Panc1 (cell line): ENCODE measurements around the gene SGIP1. TPM values are rescaled to one million over a fixed set of nuclear protein-coding genes. Genes with fewer than 3 reads are reported as not detected.

Experiments
- ATAC-seq: fragments of 200-7000 bp; cut with Tn5 transposase; 2 replicates; pipeline ENCODE4 v1.9.1; 2020; ENCODE audit warnings: mild to moderate bottlenecking, moderate library complexity
- BruUV-seq: library from RNA; stranded (reverse); fragments of 400-500 nt; replicated peaks from 2 replicates; lab custom pipeline; 2021; lab: Mats Ljungman, UMichigan
- CTCF ChIA-PET: fragments of 300-600 bp; sonication (Branson Sonifier 250); formaldehyde crosslinking; loops from one replicate; lab custom pipeline; 2022; ENCODE audit warnings: antibody characterized with exemption; lab: Charles Lee
- POLR2A ChIA-PET: fragments of 300-600 bp; sonication (Branson Sonifier 250); formaldehyde crosslinking; loops from one replicate; lab custom pipeline; 2022; ENCODE audit warnings: antibody characterized with exemption; lab: Charles Lee
- DNase-seq: peaks from one replicate; pipeline ENCODE4 v3.0.0-alpha.2; 2010; ENCODE audit warnings: low read depth, low spot score
- H3K27ac ChIP-seq: 2 replicates; pipeline ENCODE4 v1.5.1; 2011; ENCODE audit warnings: mild to moderate bottlenecking, low read length, inconsistent platforms
- H3K27me3 ChIP-seq: fragments of 200-500 bp; sonication (Bioruptor generic); 2 replicates; pipeline ENCODE4 v1.6.0; 2014; ENCODE audit warnings: low read length, inconsistent platforms; ENCODE audit not compliant: control insufficient read depth, insufficient read depth
- H3K36me3 ChIP-seq: fragments of 200-500 bp; sonication (Bioruptor generic); 2 replicates; pipeline ENCODE4 v1.5.1; 2014; ENCODE audit warnings: inconsistent platforms, mild to moderate bottlenecking, low read length, moderate library complexity; ENCODE audit not compliant: control insufficient read depth, insufficient read depth
- H3K4me1 ChIP-seq: 2 replicates; pipeline ENCODE4 v1.5.1; 2011; ENCODE audit warnings: inconsistent platforms, mild to moderate bottlenecking, low read length, moderate library complexity; ENCODE audit not compliant: control insufficient read depth, insufficient read depth
- H3K4me3 ChIP-seq, 2 experiments: 2 replicates each; pipeline ENCODE4 v1.5.1; 2011 to 2012; ENCODE audit warnings: low read depth in 2 of 2, low read length in 2 of 2, mild to moderate bottlenecking in 2 of 2, inconsistent platforms in 1 of 2, moderate library complexity in 1 of 2
- H3K9me3 ChIP-seq: fragments of 200-500 bp; sonication (Bioruptor generic); 2 replicates; pipeline ENCODE4 v1.5.1; 2014; ENCODE audit warnings: low read depth, mild to moderate bottlenecking, inconsistent platforms, low read length, moderate library complexity; ENCODE audit not compliant: control insufficient read depth, insufficient read depth
- POLR2AphosphoS5 ChIP-seq: IDR thresholded peaks from 2 replicates; pipeline ENCODE4 v1.6.1; 2012; ENCODE audit warnings: mild to moderate bottlenecking, low read depth, low read length, moderate library complexity
- SIN3A ChIP-seq: IDR thresholded peaks from 2 replicates; pipeline ENCODE4 v1.6.1; 2012; ENCODE audit warnings: low read depth, mild to moderate bottlenecking, low read length, moderate library complexity, borderline replicate concordance; ENCODE audit not compliant: insufficient read depth
- TCF7L2 ChIP-seq: IDR thresholded peaks from 2 replicates; pipeline ENCODE4 v1.6.1; 2011; ENCODE audit warnings: mild to moderate bottlenecking, low read depth, low read length, inconsistent platforms
- in situ Hi-C: cut with HindIII; loops from 2 replicates; pipeline ENCODE4 v1.10.0; 2016; ENCODE audit warnings: low sequenced_read_pairs, low pct_unique_long_range_greater_than_20kb
- intact Hi-C: fragments of 100-400 bp; cut with micrococcal nuclease; formaldehyde crosslinking; loops from one replicate; pipeline ENCODE4 v1.10.0; 2022; ENCODE audit not compliant: unreplicated experiment
- total RNA-seq: library from RNA; stranded (reverse); gene quantifications from one replicate; pipeline ENCODE4 v1.2.1, GENCODE V29; 2021; ENCODE audit not compliant: unreplicated experiment
- TF ChIP-seq, protein P1 (sequence below): fragments of 450-650 bp; IDR thresholded peaks from 2 replicates; pipeline ENCODE4 v1.5.1; 2017; ENCODE audit warnings: mild to moderate bottlenecking
- TF ChIP-seq, protein P2 (sequence below), 2 experiments: IDR thresholded peaks; 2 replicates each; pipeline ENCODE4 v1.6.1; 2011 to 2012; ENCODE audit warnings: low read depth in 2 of 2, control low read depth in 1 of 2, low read length in 1 of 2, mild to moderate bottlenecking in 1 of 2, moderate library complexity in 1 of 2; ENCODE audit not compliant: insufficient read depth in 1 of 2

The SGIP1 gene
- total RNA-seq, 1 experiment from 2014 or later: 1.6 TPM

DNA sequence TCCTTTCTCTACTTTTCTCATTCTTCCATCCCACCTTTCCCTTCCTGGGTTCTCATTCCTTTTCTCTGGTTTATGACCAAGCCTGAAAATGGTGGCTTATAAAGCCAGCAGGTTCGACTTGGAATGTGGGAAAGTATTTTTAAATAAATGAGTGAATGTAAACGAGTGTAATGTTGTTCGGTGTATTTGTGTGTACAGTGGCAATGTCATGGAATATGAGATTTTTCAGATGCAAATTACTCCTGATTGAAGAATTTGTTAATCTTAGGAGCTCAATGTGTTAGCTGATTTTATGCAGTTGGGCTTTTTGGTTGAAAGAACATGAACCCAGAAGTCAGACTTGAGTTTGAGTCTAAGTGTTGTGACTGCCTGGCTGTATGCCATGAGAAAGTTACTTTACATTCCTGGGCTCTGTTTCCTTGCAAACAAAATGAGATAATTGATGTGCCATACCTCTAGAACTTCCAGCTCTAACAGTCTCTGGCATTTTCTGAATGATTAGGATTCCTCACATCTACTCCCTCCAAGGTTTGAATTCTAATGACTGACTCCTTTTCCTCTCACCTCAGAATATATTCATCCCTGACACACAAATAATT is 6.6 kb downstream of the SGIP1 start:
- no peaks in the 10 kb centered on the region for H3K36me3 ChIP-seq
- ChIA-PET CTCF (no interaction called here), POLR2A (no interaction called here)
- no peak overlapping the region for H3K27ac ChIP-seq
- no TSS peak for BruUV-seq
- no peak overlapping the region for H3K4me3 ChIP-seq
- intact Hi-C loops (no loop called here), in situ Hi-C loops (no loop called here)
- ATAC-seq: no peak
- H3K9me3 ChIP-seq: no peaks in the 10 kb centered on the region
- H3K4me1 ChIP-seq: no peaks in the 10 kb centered on the region
- TF ChIP-seq, protein P1, sequence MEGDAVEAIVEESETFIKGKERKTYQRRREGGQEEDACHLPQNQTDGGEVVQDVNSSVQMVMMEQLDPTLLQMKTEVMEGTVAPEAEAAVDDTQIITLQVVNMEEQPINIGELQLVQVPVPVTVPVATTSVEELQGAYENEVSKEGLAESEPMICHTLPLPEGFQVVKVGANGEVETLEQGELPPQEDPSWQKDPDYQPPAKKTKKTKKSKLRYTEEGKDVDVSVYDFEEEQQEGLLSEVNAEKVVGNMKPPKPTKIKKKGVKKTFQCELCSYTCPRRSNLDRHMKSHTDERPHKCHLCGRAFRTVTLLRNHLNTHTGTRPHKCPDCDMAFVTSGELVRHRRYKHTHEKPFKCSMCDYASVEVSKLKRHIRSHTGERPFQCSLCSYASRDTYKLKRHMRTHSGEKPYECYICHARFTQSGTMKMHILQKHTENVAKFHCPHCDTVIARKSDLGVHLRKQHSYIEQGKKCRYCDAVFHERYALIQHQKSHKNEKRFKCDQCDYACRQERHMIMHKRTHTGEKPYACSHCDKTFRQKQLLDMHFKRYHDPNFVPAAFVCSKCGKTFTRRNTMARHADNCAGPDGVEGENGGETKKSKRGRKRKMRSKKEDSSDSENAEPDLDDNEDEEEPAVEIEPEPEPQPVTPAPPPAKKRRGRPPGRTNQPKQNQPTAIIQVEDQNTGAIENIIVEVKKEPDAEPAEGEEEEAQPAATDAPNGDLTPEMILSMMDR: no peak
- TF ChIP-seq POLR2AphosphoS5 (no peak), SIN3A (no peak), TCF7L2 (no peak)
- TF ChIP-seq, protein P2, sequence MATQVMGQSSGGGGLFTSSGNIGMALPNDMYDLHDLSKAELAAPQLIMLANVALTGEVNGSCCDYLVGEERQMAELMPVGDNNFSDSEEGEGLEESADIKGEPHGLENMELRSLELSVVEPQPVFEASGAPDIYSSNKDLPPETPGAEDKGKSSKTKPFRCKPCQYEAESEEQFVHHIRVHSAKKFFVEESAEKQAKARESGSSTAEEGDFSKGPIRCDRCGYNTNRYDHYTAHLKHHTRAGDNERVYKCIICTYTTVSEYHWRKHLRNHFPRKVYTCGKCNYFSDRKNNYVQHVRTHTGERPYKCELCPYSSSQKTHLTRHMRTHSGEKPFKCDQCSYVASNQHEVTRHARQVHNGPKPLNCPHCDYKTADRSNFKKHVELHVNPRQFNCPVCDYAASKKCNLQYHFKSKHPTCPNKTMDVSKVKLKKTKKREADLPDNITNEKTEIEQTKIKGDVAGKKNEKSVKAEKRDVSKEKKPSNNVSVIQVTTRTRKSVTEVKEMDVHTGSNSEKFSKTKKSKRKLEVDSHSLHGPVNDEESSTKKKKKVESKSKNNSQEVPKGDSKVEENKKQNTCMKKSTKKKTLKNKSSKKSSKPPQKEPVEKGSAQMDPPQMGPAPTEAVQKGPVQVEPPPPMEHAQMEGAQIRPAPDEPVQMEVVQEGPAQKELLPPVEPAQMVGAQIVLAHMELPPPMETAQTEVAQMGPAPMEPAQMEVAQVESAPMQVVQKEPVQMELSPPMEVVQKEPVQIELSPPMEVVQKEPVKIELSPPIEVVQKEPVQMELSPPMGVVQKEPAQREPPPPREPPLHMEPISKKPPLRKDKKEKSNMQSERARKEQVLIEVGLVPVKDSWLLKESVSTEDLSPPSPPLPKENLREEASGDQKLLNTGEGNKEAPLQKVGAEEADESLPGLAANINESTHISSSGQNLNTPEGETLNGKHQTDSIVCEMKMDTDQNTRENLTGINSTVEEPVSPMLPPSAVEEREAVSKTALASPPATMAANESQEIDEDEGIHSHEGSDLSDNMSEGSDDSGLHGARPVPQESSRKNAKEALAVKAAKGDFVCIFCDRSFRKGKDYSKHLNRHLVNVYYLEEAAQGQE (IDR thresholded peaks at IDR 0.05; ENCODE audit: insufficient read depth in 1 of 2, low read depth in 2 of 2, low read length in 1 of 2): no peak
- DNase-seq: no peak
- H3K27me3 ChIP-seq: no peaks in the 10 kb centered on the region

DNA sequence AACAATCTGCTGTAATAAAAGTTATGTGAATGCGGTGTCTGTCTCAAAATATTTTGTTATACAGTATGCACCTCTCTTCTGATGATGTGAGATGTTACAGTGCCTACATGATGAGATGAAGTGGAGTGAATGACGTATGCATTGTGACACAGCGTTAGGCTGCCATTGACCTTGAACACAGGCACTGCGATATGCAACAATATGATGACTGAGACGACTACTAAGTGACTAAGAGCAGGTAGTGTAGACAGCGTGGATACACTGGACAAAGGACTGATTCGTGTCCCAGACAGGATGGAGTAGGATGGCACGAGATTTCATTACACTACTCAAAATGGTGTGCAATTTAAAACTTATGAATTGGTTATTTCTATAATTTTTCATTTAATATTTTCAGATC is 8.4 kb downstream of the SGIP1 start:
- ChIA-PET POLR2A (no interaction called here), CTCF (no interaction called here)
- DNase-seq (no peak), ATAC-seq (no peak)
- TF ChIP-seq POLR2AphosphoS5 (no peak), SIN3A (no peak), TCF7L2 (no peak)
- TF ChIP-seq, protein P1: no peak
- TF ChIP-seq, protein P2 (IDR thresholded peaks at IDR 0.05; ENCODE audit: insufficient read depth in 1 of 2, low read depth in 2 of 2, low read length in 1 of 2): no peak
- BruUV-seq: no TSS peak
- intact Hi-C loops: no loop called here
- no peaks in the 10 kb centered on the region for H3K9me3 ChIP-seq
- in situ Hi-C loops: no loop called here
- no peaks in the 10 kb centered on the region for H3K36me3 ChIP-seq
- H3K27me3 ChIP-seq: no peaks in the 10 kb centered on the region
- H3K4me3 ChIP-seq: no peak overlapping the region
- H3K27ac ChIP-seq: no peak overlapping the region
- no peaks in the 10 kb centered on the region for H3K4me1 ChIP-seq
